HG03280 (cell line): ENCODE measurements around the gene INF2.
"Not testable (repeated sequence)": the region's sequence is repeated elsewhere in the genome, so short reads cannot be mapped to it uniquely, and the experiment has no call there.

Experiments used
- ATAC-seq: cut with Tn5 transposase; IDR thresholded peaks from one replicate; pipeline ENCODE4 v1.9.1; 2021; ENCODE audit warnings: mild to moderate bottlenecking, moderate library complexity; ENCODE audit not compliant: unreplicated experiment

Gene INF2

GRCh38 chr14:104747876-104748275 is 58.5 kb downstream of the INF2 start:
- ATAC-seq = no peak

- no peak for ATAC-seq
Observed at GRCh38 chr14:104749111-104749649, 59.8 kb downstream of the INF2 start.

- ATAC-seq = no peak
Observed at GRCh38 chr14:104750056-104750752, 60.8 kb downstream of the INF2 start.

- not testable (repeated sequence) for ATAC-seq
Observed at GRCh38 chr14:104750753-104751057, 61.3 kb downstream of the INF2 start.

GRCh38 chr14:104751539-104752422 is 62.4 kb downstream of the INF2 start:
- ATAC-seq = no peak

GRCh38 chr14:104752423-104752734 is 63.0 kb downstream of the INF2 start:
- no peak for ATAC-seq

GRCh38 chr14:104752735-104753527 is 63.5 kb downstream of the INF2 start, which contains the start of gene SIVA1:
SIVA1 (plus strand) TSS chr14:104753147; CDS start chr14:104753202, 55 bp downstream.
- peak; percentile 90 for ATAC-seq

GRCh38 chr14:104753528-104754212 is 64.3 kb downstream of the INF2 start:
- ATAC-seq = no peak

GRCh38 chr14:104754213-104754851 is 64.9 kb downstream of the INF2 start:
- ATAC-seq = no peak

GRCh38 chr14:104755621-104756020 is 66.2 kb downstream of the INF2 start:
- no peak for ATAC-seq

GRCh38 chr14:104756477-104757237 is 67.2 kb downstream of the INF2 start:
- ATAC-seq = no peak

- ATAC-seq = no peak
Observed at GRCh38 chr14:104757238-104757585, 67.8 kb downstream of the INF2 start.

- ATAC-seq = no peak
Observed at GRCh38 chr14:104757681-104758392, 68.4 kb downstream of the INF2 start.

- ATAC-seq = no peak
Observed at GRCh38 chr14:104758981-104759969, 69.9 kb downstream of the INF2 start.

- ATAC-seq = no peak
Observed at GRCh38 chr14:104765517-104765916, 76.1 kb downstream of the INF2 start.

GRCh38 chr14:104766256-104766862 is 76.9 kb downstream of the INF2 start:
- ATAC-seq = no peak

- ATAC-seq = no peak
Observed at GRCh38 chr14:104766863-104767633, 77.6 kb downstream of the INF2 start.
